Measurements from ENCODE around the gene EIF4A3. TPM values are rescaled to one million over a fixed set of nuclear protein-coding genes. Genes with fewer than 3 reads are reported as not detected.

Gene EIF4A3
- total RNA-seq, 1 experiment from 2014 or later, result 160 TPM

DNA sequence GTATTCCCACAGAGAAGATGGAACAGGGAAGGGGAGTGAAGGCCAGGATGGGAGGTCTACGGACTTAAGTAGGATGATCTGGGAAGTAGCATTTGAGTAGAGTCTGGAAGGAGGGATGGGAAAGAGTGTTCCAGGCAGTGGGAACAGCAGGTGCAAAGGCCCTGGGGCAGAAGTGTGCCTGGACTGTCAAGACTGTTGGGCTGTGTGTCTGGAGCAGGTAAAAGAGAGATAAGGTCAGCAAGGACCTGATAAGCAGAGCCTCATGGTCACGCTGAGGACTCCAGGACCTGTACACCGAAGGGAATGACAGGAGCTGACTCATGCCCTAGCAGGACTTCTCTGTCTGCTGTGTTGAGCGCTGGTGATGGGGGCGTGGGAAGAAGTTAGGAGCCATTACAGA, 22.2 kb upstream of the EIF4A3 start:
- Mint-ChIP-seq H3K9me3 (peaks cover 5% of the 10 kb centered on the region), H3K4me1 (peaks cover 4% of the 10 kb centered on the region; the same call in 1 of the 2 replicates), H3K27me3 (ENCODE audit: low read depth) (no peaks in the 10 kb centered on the region), H3K36me3 (no peaks in the 10 kb centered on the region), H3K27ac (no peak overlapping the region), H3K4me3 (no peak overlapping the region)
- ATAC-seq (no peak), DNase-seq (ENCODE audit: low spot score) (no peak)
- ChIA-PET POLR2A (no interaction called here), CTCF (no interaction called here)
- TF ChIP-seq ESRRA (CRISPR knock-in tag; IDR thresholded peaks at IDR 0.05; ENCODE audit: borderline replicate concordance) (no peak), ZNF317 (CRISPR knock-in tag; IDR thresholded peaks at IDR 0.05; ENCODE audit: borderline replicate concordance, low read depth) (no peak)

GRCh38 chr17:80168371-80168770, 21.4 kb upstream of the EIF4A3 start:
- no peak for TF ChIP-seq ZBTB43 (CRISPR knock-in tag; IDR thresholded peaks at IDR 0.05)
- TF ChIP-seq, protein P1, sequence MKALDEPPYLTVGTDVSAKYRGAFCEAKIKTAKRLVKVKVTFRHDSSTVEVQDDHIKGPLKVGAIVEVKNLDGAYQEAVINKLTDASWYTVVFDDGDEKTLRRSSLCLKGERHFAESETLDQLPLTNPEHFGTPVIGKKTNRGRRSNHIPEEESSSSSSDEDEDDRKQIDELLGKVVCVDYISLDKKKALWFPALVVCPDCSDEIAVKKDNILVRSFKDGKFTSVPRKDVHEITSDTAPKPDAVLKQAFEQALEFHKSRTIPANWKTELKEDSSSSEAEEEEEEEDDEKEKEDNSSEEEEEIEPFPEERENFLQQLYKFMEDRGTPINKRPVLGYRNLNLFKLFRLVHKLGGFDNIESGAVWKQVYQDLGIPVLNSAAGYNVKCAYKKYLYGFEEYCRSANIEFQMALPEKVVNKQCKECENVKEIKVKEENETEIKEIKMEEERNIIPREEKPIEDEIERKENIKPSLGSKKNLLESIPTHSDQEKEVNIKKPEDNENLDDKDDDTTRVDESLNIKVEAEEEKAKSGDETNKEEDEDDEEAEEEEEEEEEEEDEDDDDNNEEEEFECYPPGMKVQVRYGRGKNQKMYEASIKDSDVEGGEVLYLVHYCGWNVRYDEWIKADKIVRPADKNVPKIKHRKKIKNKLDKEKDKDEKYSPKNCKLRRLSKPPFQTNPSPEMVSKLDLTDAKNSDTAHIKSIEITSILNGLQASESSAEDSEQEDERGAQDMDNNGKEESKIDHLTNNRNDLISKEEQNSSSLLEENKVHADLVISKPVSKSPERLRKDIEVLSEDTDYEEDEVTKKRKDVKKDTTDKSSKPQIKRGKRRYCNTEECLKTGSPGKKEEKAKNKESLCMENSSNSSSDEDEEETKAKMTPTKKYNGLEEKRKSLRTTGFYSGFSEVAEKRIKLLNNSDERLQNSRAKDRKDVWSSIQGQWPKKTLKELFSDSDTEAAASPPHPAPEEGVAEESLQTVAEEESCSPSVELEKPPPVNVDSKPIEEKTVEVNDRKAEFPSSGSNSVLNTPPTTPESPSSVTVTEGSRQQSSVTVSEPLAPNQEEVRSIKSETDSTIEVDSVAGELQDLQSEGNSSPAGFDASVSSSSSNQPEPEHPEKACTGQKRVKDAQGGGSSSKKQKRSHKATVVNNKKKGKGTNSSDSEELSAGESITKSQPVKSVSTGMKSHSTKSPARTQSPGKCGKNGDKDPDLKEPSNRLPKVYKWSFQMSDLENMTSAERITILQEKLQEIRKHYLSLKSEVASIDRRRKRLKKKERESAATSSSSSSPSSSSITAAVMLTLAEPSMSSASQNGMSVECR (CRISPR knock-in tag; IDR thresholded peaks at IDR 0.05; ENCODE audit: borderline replicate concordance), result no peak
- no peak for TF ChIP-seq CBFB (CRISPR knock-in tag; IDR thresholded peaks at IDR 0.05; ENCODE audit: low read depth)
- no peak for TF ChIP-seq OVOL2 (CRISPR knock-in tag; IDR thresholded peaks at IDR 0.05; ENCODE audit: borderline replicate concordance)
- no peak for TF ChIP-seq ZNF416 (CRISPR knock-in tag; IDR thresholded peaks at IDR 0.05)
- ATAC-seq, result no peak

DNA sequence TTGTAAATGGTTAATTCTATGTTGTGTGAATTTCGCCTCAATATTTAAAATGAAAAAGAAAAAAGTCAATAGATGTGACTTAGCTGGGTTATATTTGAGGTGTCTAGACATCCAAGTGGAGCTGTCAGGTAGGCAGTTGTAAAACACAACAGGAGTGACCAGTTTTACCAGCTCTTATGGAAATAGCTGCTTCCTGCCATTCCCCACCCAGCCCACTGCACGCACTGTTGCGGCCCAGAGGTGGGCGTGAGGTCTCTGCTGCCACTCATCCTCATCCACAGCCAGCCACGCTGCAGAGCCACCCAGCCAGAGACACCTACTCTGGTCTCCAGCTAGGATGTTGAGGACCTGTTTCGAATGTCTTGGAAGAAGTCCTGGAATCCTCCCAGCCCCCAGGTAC, 19.5 kb upstream of the EIF4A3 start:
- Mint-ChIP-seq H3K4me3 (no peak overlapping the region), H3K27ac (no peak overlapping the region), H3K4me1 (peaks cover 13% of the 10 kb centered on the region), H3K27me3 (ENCODE audit: low read depth) (no peaks in the 10 kb centered on the region; the same call in 1 of the 2 replicates), H3K9me3 (peaks cover 5% of the 10 kb centered on the region), H3K36me3 (no peaks in the 10 kb centered on the region)
- CTCF ChIA-PET, result interaction anchor here (0.7 to 1.2 kb wide), 5 partner anchors 9 to 195 kb away, joined by 3 to 5 read pairs (median 4); partner anchors contain the start of gene GAA
- POLR2A ChIA-PET, result interaction anchor here (0.7 kb wide), 2 partner anchors 19 to 120 kb away, joined by 3 to 4 read pairs; no protein-coding TSS in a partner anchor
- DNase-seq (ENCODE audit: low spot score), result no peak
- ATAC-seq, result no peak
- no peak for TF ChIP-seq RELA (CRISPR knock-in tag; IDR thresholded peaks at IDR 0.05; ENCODE audit: borderline replicate concordance)
- TF ChIP-seq, protein P2, sequence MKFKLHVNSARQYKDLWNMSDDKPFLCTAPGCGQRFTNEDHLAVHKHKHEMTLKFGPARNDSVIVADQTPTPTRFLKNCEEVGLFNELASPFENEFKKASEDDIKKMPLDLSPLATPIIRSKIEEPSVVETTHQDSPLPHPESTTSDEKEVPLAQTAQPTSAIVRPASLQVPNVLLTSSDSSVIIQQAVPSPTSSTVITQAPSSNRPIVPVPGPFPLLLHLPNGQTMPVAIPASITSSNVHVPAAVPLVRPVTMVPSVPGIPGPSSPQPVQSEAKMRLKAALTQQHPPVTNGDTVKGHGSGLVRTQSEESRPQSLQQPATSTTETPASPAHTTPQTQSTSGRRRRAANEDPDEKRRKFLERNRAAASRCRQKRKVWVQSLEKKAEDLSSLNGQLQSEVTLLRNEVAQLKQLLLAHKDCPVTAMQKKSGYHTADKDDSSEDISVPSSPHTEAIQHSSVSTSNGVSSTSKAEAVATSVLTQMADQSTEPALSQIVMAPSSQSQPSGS (CRISPR knock-in tag; IDR thresholded peaks at IDR 0.05; ENCODE audit: borderline replicate concordance, low read depth), result no peak
- TF ChIP-seq TEAD1 (CRISPR knock-in tag; IDR thresholded peaks at IDR 0.05), result no peak
- no peak for TF ChIP-seq SMAD3 (CRISPR knock-in tag; IDR thresholded peaks at IDR 0.05; ENCODE audit: borderline replicate concordance)
- TF ChIP-seq, protein P3, sequence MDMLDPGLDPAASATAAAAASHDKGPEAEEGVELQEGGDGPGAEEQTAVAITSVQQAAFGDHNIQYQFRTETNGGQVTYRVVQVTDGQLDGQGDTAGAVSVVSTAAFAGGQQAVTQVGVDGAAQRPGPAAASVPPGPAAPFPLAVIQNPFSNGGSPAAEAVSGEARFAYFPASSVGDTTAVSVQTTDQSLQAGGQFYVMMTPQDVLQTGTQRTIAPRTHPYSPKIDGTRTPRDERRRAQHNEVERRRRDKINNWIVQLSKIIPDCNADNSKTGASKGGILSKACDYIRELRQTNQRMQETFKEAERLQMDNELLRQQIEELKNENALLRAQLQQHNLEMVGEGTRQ (CRISPR knock-in tag; IDR thresholded peaks at IDR 0.05), result no peak
- TF ChIP-seq, protein P4, sequence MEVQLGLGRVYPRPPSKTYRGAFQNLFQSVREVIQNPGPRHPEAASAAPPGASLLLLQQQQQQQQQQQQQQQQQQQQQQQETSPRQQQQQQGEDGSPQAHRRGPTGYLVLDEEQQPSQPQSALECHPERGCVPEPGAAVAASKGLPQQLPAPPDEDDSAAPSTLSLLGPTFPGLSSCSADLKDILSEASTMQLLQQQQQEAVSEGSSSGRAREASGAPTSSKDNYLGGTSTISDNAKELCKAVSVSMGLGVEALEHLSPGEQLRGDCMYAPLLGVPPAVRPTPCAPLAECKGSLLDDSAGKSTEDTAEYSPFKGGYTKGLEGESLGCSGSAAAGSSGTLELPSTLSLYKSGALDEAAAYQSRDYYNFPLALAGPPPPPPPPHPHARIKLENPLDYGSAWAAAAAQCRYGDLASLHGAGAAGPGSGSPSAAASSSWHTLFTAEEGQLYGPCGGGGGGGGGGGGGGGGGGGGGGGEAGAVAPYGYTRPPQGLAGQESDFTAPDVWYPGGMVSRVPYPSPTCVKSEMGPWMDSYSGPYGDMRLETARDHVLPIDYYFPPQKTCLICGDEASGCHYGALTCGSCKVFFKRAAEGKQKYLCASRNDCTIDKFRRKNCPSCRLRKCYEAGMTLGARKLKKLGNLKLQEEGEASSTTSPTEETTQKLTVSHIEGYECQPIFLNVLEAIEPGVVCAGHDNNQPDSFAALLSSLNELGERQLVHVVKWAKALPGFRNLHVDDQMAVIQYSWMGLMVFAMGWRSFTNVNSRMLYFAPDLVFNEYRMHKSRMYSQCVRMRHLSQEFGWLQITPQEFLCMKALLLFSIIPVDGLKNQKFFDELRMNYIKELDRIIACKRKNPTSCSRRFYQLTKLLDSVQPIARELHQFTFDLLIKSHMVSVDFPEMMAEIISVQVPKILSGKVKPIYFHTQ (CRISPR knock-in tag; IDR thresholded peaks at IDR 0.05), result no peak
- TF ChIP-seq, protein P5, sequence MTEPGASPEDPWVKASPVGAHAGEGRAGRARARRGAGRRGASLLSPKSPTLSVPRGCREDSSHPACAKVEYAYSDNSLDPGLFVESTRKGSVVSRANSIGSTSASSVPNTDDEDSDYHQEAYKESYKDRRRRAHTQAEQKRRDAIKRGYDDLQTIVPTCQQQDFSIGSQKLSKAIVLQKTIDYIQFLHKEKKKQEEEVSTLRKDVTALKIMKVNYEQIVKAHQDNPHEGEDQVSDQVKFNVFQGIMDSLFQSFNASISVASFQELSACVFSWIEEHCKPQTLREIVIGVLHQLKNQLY (CRISPR knock-in tag; IDR thresholded peaks at IDR 0.05), result no peak
- no peak for TF ChIP-seq TEAD4 (CRISPR knock-in tag; IDR thresholded peaks at IDR 0.05)
- TF ChIP-seq, protein P6, sequence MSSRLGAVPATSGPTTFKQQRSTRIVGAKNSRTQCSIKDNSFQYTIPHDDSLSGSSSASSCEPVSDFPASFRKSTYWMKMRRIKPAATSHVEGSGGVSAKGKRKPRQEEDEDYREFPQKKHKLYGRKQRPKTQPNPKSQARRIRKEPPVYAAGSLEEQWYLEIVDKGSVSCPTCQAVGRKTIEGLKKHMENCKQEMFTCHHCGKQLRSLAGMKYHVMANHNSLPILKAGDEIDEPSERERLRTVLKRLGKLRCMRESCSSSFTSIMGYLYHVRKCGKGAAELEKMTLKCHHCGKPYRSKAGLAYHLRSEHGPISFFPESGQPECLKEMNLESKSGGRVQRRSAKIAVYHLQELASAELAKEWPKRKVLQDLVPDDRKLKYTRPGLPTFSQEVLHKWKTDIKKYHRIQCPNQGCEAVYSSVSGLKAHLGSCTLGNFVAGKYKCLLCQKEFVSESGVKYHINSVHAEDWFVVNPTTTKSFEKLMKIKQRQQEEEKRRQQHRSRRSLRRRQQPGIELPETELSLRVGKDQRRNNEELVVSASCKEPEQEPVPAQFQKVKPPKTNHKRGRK (CRISPR knock-in tag; IDR thresholded peaks at IDR 0.05; ENCODE audit: borderline replicate concordance), result no peak
- TF ChIP-seq JUN (CRISPR knock-in tag; IDR thresholded peaks at IDR 0.05), result no peak
- TF ChIP-seq ZNF317 (CRISPR knock-in tag; IDR thresholded peaks at IDR 0.05; ENCODE audit: borderline replicate concordance, low read depth), result no peak
- no peak for TF ChIP-seq GTF2I (CRISPR knock-in tag; conservative IDR thresholded peaks at IDR 0.05)

More at GRCh38 chr17:80168371-80168770, 21.4 kb upstream of the EIF4A3 start:
- Mint-ChIP-seq H3K27me3 (ENCODE audit: low read depth) (no peaks in the 10 kb centered on the region), H3K27ac (no peak overlapping the region), H3K9me3 (peaks cover 5% of the 10 kb centered on the region), H3K36me3 (no peaks in the 10 kb centered on the region), H3K4me1 (peaks cover 4% of the 10 kb centered on the region; the same call in 1 of the 2 replicates), H3K4me3 (no peak overlapping the region)
- ChIA-PET CTCF (interaction anchor here (0.8 kb wide), 1 partner anchor 44 kb away, joined by 3 read pairs; no protein-coding TSS in a partner anchor), POLR2A (no interaction called here)
- no peak for DNase-seq (ENCODE audit: low spot score)
